GM23248 (cell line): ENCODE data around the gene GALE. TPM values are rescaled to one million over a fixed set of nuclear protein-coding genes. Genes with fewer than 3 reads are reported as not detected.

ENCODE experiments used
- DNase-seq: peaks from one replicate; pipeline ENCODE4 v3.0.0-alpha.2; 2015
- H2AFZ ChIP-seq: fragments of 200-600 bp; sonication (generic); 2 replicates; pipeline ENCODE4 v1.6.1; 2016; ENCODE audit warnings: antibody characterized with exemption
- H3F3A ChIP-seq: fragments of 200-600 bp; sonication (generic); 2 replicates; pipeline ENCODE4 v1.6.1; 2016; ENCODE audit warnings: mild to moderate bottlenecking, antibody characterized with exemption, mixed run types; ENCODE audit not compliant: insufficient read depth
- H3K27ac ChIP-seq: fragments of 200-600 bp; sonication (generic); 2 replicates; pipeline ENCODE4 v1.5.1; 2016; ENCODE audit warnings: mild to moderate bottlenecking
- H3K27me3 ChIP-seq: fragments of 200-600 bp; sonication (generic); replicated peaks from 2 replicates; pipeline ENCODE4 v1.6.1; 2016; ENCODE audit warnings: mild to moderate bottlenecking; ENCODE audit not compliant: insufficient read depth
- H3K36me3 ChIP-seq: fragments of 200-600 bp; sonication (generic); 2 replicates; pipeline ENCODE4 v1.6.1; 2016; ENCODE audit warnings: low read depth, mild to moderate bottlenecking
- H3K4me1 ChIP-seq: fragments of 200-600 bp; sonication (generic); 2 replicates; pipeline ENCODE4 v1.6.1; 2016; ENCODE audit warnings: mild to moderate bottlenecking; ENCODE audit not compliant: insufficient read depth
- H3K4me2 ChIP-seq: fragments of 200-600 bp; sonication (generic); one replicate; pipeline ENCODE4 v1.6.1; 2016; ENCODE audit warnings: mild to moderate bottlenecking; ENCODE audit not compliant: unreplicated experiment
- H3K4me3 ChIP-seq: fragments of 200-600 bp; sonication (generic); 2 replicates; pipeline ENCODE4 v1.5.1; 2016; ENCODE audit warnings: mild to moderate bottlenecking
- H3K79me2 ChIP-seq: fragments of 200-600 bp; sonication (generic); 2 replicates; pipeline ENCODE4 v1.6.1; 2016; ENCODE audit warnings: mild to moderate bottlenecking; ENCODE audit not compliant: insufficient read depth
- H3K9ac ChIP-seq: fragments of 200-600 bp; sonication (generic); 2 replicates; pipeline ENCODE4 v1.6.1; 2016; ENCODE audit warnings: mild to moderate bottlenecking
- H3K9me2 ChIP-seq: fragments of 200-600 bp; sonication (generic); 2 replicates; pipeline ENCODE4 v1.6.1; 2016; ENCODE audit warnings: mixed run types, mild to moderate bottlenecking, moderate library complexity; ENCODE audit not compliant: insufficient read depth
- H3K9me3 ChIP-seq: fragments of 200-600 bp; sonication (generic); one replicate; pipeline ENCODE4 v1.6.1; 2017; ENCODE audit warnings: low read depth
- H4K20me1 ChIP-seq: fragments of 200-600 bp; sonication (generic); 2 replicates; pipeline ENCODE4 v1.6.0; 2016; ENCODE audit not compliant: insufficient read depth
- EZH2 ChIP-seq: fragments of 200-600 bp; sonication (generic); IDR thresholded peaks from 2 replicates; pipeline ENCODE4 v1.6.1; 2018; ENCODE audit warnings: antibody characterized with exemption, mild to moderate bottlenecking; ENCODE audit not compliant: insufficient read depth, poor library complexity, severe bottlenecking
- EZH2phosphoT487 ChIP-seq: fragments of 200-600 bp; sonication (generic); IDR thresholded peaks from 2 replicates; pipeline ENCODE4 v1.6.1; 2018; ENCODE audit warnings: antibody characterized with exemption, moderate library complexity, mild to moderate bottlenecking, low read depth; ENCODE audit not compliant: insufficient read depth
- WGBS, 2 experiments: methylation state at CpG; one replicate each; pipeline ENCODE4 v1.1.6; 2015 to 2017; ENCODE audit warnings: low lambda C conversion rate in 2 of 2, low coverage in 1 of 2; ENCODE audit errors: missing lambda C conversion rate in 2 of 2; 5-methylcytosine and 5-hydroxymethylcytosine counted together
- in situ Hi-C: fragments of 300-500 bp; cut with MboI; formaldehyde crosslinking; loops from 2 replicates; pipeline ENCODE4 v1.15.0; 2020
- polyA plus RNA-seq: library from polyadenylated mRNA; unstranded; fragments of >200 nt; fragmentation: Nextera tagmentation; extraction: Ambion mirVana; gene quantifications from 2 replicates; pipeline ENCODE4 v1.2.1, GENCODE V29; 2016
- total RNA-seq: library from RNA; depleted of rRNA; stranded (reverse); fragments of >200 nt; shearing (Covaris generic); gene quantifications from 2 replicates; pipeline ENCODE4 v1.2.3, GENCODE V29; 2014

GALE gene
- total and polyA plus RNA-seq, 2 experiments from 2014 or later: 20.9 to 23.5 TPM

DNA sequence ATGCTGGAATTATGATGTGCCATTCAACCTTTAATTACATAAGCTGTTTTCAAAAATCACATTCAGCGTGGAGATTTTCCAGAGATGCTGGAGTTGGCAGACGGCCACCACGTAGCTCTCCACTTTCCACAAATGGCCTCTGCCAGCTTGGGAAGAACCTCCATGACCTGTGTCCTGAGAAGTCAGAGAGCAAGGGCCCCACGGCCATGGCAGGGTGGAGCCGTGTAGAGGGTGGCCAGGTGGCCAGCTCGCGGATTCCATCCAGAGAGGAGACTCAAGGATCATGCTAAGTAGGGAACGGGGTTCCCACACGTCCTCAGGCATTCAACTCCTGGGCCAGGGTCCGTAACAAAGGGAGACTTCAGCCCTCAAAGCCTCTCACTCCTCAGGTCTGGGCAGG is 1.3 kb upstream of the GALE start:
- Histone ChIP-seq H2AFZ (no peak overlapping the region), H3K4me2 (no peak overlapping the region), H3K36me3 (no peaks in the 10 kb centered on the region), H3K9me3 (no peaks in the 10 kb centered on the region), H4K20me1 (no peaks in the 10 kb centered on the region), H3K9me2 (no peaks in the 10 kb centered on the region), H3K27me3 (no peaks in the 10 kb centered on the region), H3K79me2 (no peaks in the 10 kb centered on the region), H3F3A (peaks cover 4% of the 10 kb centered on the region; the same call in 1 of the 2 replicates), H3K27ac (no peak overlapping the region), H3K4me1 (peaks cover 7% of the 10 kb centered on the region; the same call in 1 of the 2 replicates), H3K9ac (no peak overlapping the region), H3K4me3 (no peak overlapping the region)
- WGBS, 2 experiments: 67 to 71% methylated on average over 10 of the region's 10 CpGs
- TF ChIP-seq EZH2: no peak
- no peak for TF ChIP-seq EZH2phosphoT487
- no peak for DNase-seq
- in situ Hi-C loops: no loop called here

DNA sequence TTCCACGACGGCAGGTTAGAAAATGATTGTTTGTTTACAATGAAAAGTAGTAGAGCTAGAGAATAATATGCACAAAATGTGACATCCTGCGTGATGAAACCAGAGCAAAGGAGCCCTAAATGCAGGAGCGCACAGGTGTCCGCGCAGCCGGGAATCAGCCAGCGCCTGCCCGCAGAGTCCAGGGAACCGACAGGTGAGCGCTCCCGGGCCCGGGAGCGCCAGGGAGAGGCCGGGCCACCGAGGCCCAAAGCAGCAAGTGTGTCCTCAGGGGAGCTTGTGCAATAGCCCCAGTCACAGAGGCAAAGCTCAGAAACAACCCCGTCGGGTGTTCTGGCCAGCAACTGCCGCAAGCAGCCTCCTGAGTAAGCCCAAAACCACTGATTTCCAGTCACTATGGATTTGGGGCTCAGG is 789 bp upstream of the GALE start:
- H3K4me1 ChIP-seq: peaks cover 7% of the 10 kb centered on the region; the same call in 1 of the 2 replicates
- peak; percentile 42 for DNase-seq
- peak overlapping the region; percentile 87 for H3K4me2 ChIP-seq

DNA sequence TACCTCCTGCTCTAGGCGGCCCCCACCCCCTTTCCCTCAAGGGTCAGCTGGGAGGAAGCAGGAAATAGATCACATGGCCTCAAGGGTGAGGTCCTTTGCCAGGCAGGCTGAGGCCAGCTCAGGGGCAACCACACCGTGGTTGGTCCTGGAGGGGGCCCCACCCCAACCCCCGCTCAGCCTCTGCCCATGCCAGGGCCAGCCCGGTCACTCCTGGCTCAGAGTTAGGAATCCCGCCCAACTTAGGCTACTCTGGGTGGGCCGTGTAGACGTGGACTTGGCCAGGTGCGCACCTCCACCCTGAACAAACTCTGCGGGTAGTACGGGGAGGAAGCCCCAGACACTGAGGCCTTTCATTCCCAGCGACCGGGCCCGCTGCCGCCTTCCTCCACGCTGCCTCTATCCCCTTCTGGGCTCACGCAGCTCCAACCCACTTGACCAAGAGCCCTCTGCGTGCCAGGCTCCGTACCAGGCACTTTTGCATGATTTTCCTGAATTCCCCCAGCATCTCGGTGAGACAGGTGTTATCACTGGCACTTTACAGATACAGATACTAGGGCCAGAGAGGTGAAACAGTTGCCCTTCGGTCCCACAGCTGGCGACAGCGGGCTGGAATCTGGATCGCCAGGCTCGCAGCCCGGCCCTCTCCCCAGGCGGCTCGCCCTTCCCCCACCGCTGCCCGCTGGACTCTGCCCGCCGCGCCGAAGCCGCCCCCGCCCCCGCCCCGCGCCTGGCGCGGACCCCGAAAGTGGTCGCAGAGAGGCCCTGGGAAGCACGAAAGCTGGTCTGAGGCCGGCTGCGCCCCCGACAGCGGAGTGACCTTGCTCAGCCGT is 769 bp downstream of the GALE start:
- no peaks in the 10 kb centered on the region for H4K20me1 ChIP-seq
- H3K9me2 ChIP-seq: no peaks in the 10 kb centered on the region
- peak overlapping the region; percentile 82 for H3K9ac ChIP-seq
- H3K27me3 ChIP-seq: no peaks in the 10 kb centered on the region
- no peak for TF ChIP-seq EZH2
- no peak for TF ChIP-seq EZH2phosphoT487
- no peaks in the 10 kb centered on the region for H3K79me2 ChIP-seq
- peak; percentile 52 for DNase-seq
- H2AFZ ChIP-seq: peak overlapping the region; percentile 90
- H3K36me3 ChIP-seq: no peaks in the 10 kb centered on the region; the same call in 1 of the 2 replicates
- peak overlapping the region; percentile 48 for H3K27ac ChIP-seq
- H3K9me3 ChIP-seq: no peaks in the 10 kb centered on the region
- H3K4me2 ChIP-seq: peak overlapping the region; percentile 88
- in situ Hi-C loops: no loop called here
- WGBS, 2 experiments: 3 to 7% methylated on average over 28 to 45 of the region's 48 CpGs
- peaks cover 4% of the 10 kb centered on the region; the same call in 1 of the 2 replicates for H3F3A ChIP-seq
- H3K4me1 ChIP-seq: peaks cover 7% of the 10 kb centered on the region; the same call in 1 of the 2 replicates
- H3K4me3 ChIP-seq: peak overlapping the region; percentile 84

More for the DNA sequence above, 789 bp upstream of the GALE start:
- no peak overlapping the region for H3K27ac ChIP-seq
- H2AFZ ChIP-seq: peak overlapping the region; percentile 90
- peak overlapping the region; percentile 84 for H3K4me3 ChIP-seq
- WGBS, 2 experiments: 30 to 31% methylated on average over 19 of the region's 19 CpGs
- peaks cover 4% of the 10 kb centered on the region; the same call in 1 of the 2 replicates for H3F3A ChIP-seq
- H3K27me3 ChIP-seq: no peaks in the 10 kb centered on the region
- peak overlapping the region; percentile 82 for H3K9ac ChIP-seq
- H4K20me1 ChIP-seq: no peaks in the 10 kb centered on the region
- H3K9me3 ChIP-seq: no peaks in the 10 kb centered on the region
- no peaks in the 10 kb centered on the region for H3K9me2 ChIP-seq
- TF ChIP-seq EZH2phosphoT487 (no peak), EZH2 (no peak)
- H3K79me2 ChIP-seq: no peaks in the 10 kb centered on the region
- in situ Hi-C loops: no loop called here
- H3K36me3 ChIP-seq: no peaks in the 10 kb centered on the region

DNA sequence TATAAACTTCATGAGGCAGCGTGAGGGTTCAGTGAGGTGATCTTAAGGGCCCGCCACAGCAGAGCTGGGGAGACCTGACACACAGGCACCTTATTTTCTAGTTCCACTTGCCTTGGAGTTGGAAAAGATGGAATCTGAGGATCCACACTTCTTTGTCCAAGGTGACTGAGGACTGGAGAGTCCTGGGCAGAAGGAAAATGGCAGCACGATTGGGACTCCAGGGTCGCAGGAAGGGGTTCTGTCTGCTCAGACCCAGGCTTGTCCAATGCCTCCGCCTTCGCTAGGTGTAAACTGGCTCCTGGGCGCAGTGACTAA is 1.3 kb downstream of the GALE start:
- Histone ChIP-seq H2AFZ (0 out of 2 replicates have a peak overlapping the region, but pooled peaks have one; percentile 90), H3K9me2 (no peaks in the 10 kb centered on the region), H3K4me1 (peaks cover 7% of the 10 kb centered on the region; the same call in 1 of the 2 replicates), H3F3A (peaks cover 4% of the 10 kb centered on the region; the same call in 1 of the 2 replicates), H3K9me3 (no peaks in the 10 kb centered on the region), H4K20me1 (no peaks in the 10 kb centered on the region), H3K79me2 (no peaks in the 10 kb centered on the region), H3K9ac (peak overlapping the region; percentile 82; the same call in 1 of the 2 replicates), H3K4me3 (peak overlapping the region; percentile 84; the same call in 1 of the 2 replicates), H3K27ac (no peak overlapping the region; the same call in 1 of the 2 replicates), H3K4me2 (peak overlapping the region; percentile 88), H3K27me3 (no peaks in the 10 kb centered on the region), H3K36me3 (no peaks in the 10 kb centered on the region; the same call in 1 of the 2 replicates)
- in situ Hi-C loops: no loop called here
- 97 to 100% methylated on average over 7 of the region's 7 CpGs for WGBS, 2 experiments
- no peak for DNase-seq
- TF ChIP-seq EZH2phosphoT487 (no peak), EZH2 (no peak)
